ENCODE results near the gene CDK16. TPM values are rescaled to one million over a fixed set of nuclear protein-coding genes. Genes with fewer than 3 reads are reported as not detected.

CDK16 gene
- total RNA-seq, 2 experiments from 2014 or later: 48.7 to 54.2 TPM

DNA sequence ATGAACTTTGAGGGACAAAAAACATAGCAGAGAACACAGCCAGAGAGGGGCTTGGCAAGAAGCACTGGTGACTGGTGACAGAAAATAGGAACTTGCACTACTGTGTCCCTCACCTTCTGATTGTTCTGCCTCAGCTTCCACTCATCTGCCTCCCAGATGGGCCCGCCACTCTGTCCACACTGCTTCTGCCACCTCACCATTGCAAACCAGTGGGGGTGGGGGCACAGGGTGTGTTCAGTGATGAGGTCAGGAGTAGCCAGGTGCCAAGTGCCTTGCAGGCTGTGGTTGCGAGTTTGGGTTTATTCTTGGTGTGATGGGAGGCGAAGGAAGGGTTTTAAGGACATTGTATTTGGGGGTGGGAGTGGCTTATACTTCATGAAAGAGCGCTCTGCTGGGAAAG, 34.0 kb upstream of the CDK16 start:
- POLR2A ChIA-PET: no interaction called here
- CTCF ChIA-PET: no interaction called here

DNA sequence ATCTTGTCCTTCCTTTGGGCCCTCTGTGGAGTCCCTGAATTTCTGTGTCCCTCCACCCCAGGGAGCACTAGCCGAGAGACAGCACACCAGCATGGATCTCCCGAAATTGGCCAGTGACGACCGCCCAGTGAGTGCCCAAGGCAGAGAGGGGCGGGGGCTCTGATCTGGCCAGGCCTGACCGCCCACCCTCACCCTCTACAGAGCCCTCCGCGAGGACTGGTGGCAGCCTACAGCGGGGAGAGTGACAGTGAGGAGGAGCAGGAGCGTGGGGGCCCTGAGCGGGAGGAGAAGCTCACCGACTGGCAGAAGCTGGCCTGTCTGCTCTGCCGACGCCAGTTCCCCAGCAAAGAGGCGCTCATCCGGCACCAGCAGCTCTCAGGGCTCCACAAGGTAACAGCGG, 33.2 kb upstream of the CDK16 start:
- CTCF ChIA-PET: no interaction called here
- POLR2A ChIA-PET: interaction anchor here (0.5 kb wide), 1 partner anchor 27 kb away, joined by 6 read pairs; no protein-coding TSS in a partner anchor

DNA sequence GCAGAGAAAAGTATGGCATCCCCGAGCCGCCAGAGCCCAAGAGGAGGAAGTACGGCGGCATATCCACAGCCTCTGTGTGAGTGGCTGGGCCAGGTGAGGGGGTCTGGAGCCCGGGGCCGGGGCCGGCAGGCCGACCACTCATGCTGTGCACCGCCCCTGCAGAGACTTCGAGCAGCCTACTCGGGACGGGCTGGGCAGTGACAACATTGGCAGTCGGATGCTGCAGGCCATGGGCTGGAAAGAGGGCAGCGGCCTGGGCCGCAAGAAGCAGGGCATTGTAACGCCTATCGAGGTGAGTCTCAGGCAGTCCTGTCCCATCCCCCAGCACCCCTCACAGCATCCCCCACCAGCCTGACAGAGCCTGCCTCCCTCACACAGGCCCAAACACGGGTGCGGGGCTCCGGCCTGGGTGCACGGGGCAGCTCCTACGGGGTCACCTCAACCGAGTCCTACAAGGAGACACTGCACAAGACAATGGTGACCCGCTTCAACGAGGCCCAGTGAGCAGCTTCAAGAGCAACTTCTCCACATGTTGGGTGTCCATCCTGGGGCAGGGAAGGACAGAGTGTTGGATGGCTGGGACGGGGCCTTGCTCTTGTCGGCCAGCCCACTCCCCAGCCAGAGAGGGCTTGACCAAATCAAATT, 32.3 kb upstream of the CDK16 start:
- ChIA-PET POLR2A (interaction anchor here (0.5 kb wide), 1 partner anchor 28 kb away, joined by 6 read pairs; no protein-coding TSS in a partner anchor), CTCF (no interaction called here)

DNA sequence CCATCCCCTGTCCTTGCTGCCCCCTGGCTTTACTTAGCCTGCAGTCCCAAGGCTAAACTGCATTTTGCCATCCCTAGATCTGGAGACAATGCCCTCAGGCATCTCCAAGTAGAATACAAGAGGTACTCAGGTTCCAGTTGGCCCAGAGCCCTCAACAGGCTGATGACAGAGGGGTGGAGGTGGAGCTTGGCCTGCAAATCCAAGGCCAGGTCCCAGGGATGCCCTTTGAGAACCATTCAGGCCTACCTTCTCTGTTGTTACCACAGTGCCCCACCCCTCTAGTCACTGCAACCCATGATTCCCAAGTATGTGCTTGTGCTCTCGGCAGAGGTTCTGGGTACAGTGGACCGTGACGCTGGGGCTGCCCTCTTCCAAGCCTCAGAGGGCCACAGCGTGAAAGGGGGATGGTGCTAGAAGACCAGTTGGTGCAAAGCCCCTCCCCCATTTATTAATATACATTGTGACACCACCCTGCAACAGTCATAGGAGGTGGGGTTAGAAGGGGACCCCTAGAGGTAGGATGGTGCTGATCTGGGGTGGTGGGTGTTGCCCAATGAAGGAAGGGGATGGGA, 31.3 kb upstream of the CDK16 start:
- ChIA-PET POLR2A (no interaction called here), CTCF (no interaction called here)

DNA sequence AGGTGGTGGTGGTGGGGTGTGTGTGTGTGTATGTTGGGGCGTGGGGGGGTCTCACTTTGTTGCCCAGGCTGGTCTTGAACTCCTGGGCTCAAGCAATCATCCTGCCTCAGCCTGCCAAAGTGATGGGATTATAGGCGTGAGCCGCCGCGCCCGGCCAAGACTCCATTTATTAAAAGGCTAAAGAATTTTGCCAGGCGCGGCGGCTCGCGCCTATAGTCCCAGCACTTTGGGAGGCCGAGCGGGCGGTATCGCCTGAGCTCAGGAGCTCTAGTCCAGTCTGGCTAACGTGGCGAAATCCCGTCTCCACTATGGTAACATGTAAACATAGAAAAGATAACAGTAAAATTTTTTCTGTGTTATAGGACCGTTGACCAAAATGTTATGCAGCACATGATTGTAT, 28.6 kb upstream of the CDK16 start:
- CTCF ChIA-PET: interaction anchor here (1.4 kb wide), 1 partner anchor 45 kb away, joined by 5 read pairs; the partner anchor contains the start of genes NDUFB11 and RBM10
- POLR2A ChIA-PET: interaction anchor here (0.6 to 1.6 kb wide), 4 partner anchors 28 to 458 kb away, joined by 4 to 8 read pairs (median 4); partner anchors contain the start of genes NDUFB11 and RBM10

DNA sequence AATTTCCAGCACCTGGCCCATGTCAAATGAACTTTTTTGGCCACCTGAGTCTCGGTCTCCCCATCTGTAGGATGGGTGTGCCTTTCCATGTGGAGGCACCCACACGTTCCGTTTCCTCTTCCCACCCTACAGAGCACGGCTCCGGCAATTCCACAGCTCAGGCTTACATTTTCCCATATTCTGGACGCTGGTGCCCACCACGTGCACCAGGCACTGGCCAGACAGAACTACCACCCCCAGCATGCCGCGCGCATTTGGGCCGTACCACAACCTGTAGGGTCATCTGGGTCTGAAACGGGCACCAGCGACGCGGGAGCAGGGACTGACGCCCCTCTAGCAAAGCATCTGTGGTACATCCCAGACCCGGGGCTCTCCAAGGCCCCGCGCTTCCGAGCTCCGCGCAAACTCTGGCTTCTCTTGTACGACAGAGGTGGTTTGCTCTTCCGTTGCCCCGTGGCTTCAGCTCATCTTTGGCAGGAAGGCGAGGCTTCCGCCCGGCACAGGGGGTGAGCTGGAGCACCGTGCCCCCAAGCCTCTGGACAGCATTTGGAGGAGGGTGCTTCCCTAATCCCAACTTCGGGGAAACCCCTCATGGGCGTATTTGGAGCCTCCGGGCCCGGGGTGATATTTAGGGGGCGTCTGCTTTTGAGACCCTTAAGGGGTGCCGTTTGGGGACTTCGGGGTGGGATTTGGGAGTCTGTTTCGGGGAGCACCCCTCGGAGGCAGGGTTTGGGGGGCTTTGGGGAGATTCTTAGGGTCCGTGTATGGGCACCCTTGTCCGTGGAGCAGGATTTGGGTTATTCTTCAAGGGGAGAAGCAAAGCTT, 27.8 kb upstream of the CDK16 start:
- CTCF ChIA-PET: interaction anchor here (1.3 to 1.4 kb wide), 2 partner anchors 27 to 46 kb away, joined by 4 to 5 read pairs; partner anchors contain the start of genes NDUFB11 and RBM10
- POLR2A ChIA-PET: interaction anchor here (0.5 to 1.6 kb wide), 7 partner anchors 27 to 457 kb away, joined by 3 to 8 read pairs (median 4); partner anchors contain the start of genes NDUFB11, RBM10 and USP11

DNA sequence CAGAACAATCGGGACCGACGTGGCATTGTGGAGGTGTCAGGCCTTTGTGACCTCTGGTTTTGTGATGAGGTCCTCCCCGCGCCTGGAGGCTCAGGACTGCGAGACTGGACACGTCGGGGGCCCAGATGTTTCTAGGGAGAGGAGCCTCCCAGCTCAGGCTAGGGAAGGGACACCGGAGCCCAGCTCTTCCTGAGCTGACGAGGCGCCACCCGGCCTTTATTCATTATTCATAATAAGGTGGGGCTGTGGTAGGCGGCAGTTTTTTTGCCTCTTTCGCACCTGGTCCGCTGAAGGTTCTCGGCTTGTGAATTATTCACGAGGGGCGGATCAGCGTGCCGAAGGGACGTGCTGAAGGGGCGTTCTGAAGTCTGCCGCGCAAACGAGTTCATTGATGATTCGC, 27.1 kb upstream of the CDK16 start:
- ChIA-PET POLR2A (interaction anchor here (0.6 to 1.6 kb wide), 4 partner anchors 26 to 61 kb away, joined by 3 to 8 read pairs (median 5); partner anchors contain the start of genes NDUFB11, RBM10 and USP11), CTCF (interaction anchor here (1.3 kb wide), 1 partner anchor 26 kb away, joined by 4 read pairs; no protein-coding TSS in a partner anchor)

DNA sequence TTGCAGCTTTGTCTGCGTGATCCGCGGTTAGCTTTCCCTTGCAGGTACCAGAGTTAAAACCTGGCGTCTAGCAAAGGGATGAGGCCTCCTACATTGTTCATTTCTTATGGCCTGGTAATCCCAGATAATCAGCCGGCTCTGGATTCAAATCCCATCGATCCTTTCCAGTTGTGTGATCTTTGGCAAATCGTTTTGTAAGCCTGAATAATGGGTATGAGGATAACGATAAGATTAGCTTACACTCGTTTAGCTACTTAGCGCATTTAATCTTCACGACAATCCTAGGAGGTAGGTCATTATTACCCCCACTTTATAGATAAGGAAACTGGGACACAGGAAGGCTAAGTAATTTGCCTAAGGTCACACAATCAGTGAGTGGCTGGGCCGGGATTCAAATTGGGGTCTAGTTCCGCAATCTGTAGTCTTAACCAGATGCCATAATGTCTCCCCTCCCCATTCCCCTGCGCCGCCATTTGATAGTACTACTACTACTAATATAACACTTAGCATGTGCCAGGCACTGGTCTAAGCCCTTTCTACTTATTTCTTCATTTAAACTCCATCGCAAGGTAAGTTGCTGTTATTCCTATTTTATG, 26.6 kb upstream of the CDK16 start:
- POLR2A ChIA-PET: interaction anchor here (1.6 kb wide), 1 partner anchor 41 kb away, joined by 3 read pairs; the partner anchor contains the start of gene USP11
- CTCF ChIA-PET: interaction anchor here (1.3 to 1.5 kb wide), 2 partner anchors 26 to 193 kb away, joined by 3 to 4 read pairs; no protein-coding TSS in a partner anchor

DNA sequence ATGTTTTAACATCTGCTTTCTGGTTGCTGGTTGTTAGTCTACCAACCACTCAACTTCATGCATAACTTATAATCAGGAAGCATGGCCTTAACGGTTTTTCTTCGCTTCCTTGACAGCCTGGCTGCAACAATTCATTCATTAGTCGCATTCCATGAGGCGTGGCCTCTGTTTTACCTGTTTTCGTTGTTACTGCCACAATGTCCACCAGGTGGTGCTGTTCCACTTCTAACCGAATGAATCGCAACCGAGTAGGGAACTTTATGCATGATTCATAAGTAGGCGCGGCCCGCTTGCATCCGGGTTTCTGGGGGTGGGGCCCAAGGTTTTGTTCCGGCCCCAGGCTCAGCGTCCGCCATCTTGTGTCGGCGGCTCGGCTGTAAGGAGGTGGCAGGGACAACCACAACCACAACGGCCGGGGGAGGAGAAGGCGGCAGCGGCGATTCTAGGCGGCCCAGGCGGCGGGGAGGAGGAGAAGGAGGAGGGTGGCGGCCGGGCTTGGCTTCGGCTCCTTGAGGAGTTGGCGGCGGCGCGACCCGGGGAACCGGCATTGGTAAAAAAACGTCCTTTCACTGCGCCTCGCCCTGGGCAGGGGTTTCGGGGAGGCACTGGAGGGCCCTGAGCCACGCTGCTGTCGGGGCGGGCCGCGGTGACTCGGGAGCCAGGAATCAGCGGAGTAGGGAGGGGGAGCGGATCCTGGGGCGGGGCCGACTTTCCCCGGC, 24.8 kb upstream of the CDK16 start, which contains the start of gene UBA1:
Gene UBA1 (plus strand): TSS at position 355 of the 719 bp plus-strand sequence. CDS start 4,974 bp downstream, outside the sequence.
- POLR2A ChIA-PET: no interaction called here

DNA sequence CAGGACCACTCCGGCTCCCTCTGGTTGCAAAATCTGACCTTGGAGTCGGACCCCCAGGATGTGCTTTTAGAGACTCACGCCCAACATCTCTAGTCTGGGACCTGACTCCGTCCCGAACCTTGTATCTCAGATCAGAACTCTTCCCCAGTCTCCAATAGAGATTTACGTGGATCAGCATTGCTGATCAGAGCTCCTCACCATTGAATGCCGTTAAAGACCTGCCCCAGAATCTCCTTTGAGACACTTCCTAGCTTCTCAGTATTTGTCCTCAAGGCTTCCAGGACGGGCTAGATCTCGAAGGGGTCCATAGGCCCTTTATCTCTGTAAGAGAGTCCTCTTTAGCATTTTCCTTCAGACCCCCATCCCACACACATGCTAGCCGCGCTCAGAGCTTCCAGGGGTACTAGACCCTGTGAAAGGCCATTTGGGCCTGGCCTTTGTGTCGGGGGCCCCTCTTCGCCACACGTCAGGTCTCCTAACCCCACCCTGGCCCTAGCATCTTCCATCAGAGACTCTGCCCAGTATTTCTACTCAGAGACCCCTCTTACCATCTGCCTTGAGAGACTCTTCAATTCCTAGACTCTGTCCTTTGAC, 24.2 kb upstream of the CDK16 start:
- POLR2A ChIA-PET: no interaction called here
- CTCF ChIA-PET: interaction anchor here (0.7 kb wide), 1 partner anchor 49 kb away, joined by 3 read pairs; the partner anchor contains the start of genes NDUFB11 and RBM10

More for the DNA sequence above, 24.8 kb upstream of the CDK16 start, which contains the start of gene UBA1:
- CTCF ChIA-PET: interaction anchor here (1.5 kb wide), 1 partner anchor 191 kb away, joined by 3 read pairs; no protein-coding TSS in a partner anchor

DNA sequence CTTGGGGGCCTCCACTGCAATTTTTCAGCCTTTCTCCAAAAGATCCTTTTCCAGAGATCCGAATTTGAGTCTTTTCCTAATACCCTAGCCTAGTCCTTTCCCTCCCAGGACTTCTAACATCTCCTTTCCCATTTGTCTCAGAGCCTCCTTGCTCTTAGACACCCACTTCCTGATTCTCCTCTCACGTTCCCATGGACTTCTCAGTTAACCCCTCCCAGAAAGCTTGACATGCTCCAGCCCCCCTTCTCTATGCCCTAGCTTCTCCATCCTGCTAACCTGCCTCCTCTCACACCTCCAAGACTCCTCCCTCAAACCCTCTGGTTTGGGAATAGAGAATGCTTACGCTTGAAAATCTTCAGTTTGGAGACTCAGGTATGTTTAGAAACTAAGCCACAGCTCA, 22.4 kb upstream of the CDK16 start:
- ChIA-PET POLR2A (no interaction called here), CTCF (no interaction called here)

DNA sequence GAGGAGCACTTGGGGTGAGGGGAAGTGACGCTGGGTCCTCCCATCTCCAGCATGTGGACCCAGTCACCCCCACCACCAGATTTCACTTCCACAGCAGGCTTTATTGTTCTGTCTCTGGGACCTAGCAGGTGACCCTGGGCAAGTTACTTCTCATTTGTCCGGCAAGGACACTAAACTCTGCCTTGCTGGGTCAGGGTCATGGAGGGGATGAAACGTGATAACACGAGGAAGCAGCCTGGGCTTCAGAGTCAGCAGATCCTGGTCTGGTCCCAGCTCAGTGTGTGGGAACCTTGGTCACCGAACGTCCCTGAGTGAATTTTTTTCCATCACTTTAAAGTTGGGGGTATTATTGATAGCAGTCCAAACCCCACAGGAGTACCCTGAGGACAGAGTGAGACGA, 21.0 kb upstream of the CDK16 start:
- CTCF ChIA-PET: interaction anchor here (0.6 kb wide), 1 partner anchor 54 kb away, joined by 3 read pairs; no protein-coding TSS in a partner anchor

DNA sequence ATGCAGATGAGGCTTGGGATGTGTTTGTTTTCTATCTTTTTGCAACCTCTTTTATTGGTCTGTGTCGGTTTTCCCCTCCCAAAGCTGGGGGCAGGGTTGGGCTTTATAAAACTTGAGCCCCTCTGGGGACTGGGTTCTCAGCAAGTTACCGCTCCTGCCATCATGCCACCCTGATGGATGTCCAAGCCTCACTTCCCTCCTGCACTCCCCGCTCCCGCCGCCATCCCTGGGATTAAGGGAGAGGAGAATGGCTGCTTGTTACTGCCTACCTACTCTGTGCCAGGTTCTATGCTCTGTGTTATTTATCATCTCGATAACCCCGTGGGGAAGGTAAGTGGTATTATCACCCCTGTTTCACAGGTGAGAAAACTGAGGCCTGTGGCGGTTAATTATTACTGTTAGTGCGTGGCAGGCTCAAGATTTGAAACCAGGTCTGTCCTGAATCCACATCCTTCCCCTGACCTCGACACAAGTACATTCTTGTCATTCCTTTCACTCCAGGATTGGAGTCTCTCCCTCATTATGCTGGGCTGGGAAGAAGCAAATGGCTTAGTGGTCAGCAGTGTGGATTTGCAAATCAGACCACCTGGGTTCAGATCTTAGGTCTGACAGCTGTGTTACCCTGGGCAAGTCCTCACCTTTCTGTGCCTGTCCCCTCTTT, 20.3 kb upstream of the CDK16 start:
- ChIA-PET CTCF (no interaction called here), POLR2A (no interaction called here)

More for the DNA sequence above, 21.0 kb upstream of the CDK16 start:
- POLR2A ChIA-PET: no interaction called here

DNA sequence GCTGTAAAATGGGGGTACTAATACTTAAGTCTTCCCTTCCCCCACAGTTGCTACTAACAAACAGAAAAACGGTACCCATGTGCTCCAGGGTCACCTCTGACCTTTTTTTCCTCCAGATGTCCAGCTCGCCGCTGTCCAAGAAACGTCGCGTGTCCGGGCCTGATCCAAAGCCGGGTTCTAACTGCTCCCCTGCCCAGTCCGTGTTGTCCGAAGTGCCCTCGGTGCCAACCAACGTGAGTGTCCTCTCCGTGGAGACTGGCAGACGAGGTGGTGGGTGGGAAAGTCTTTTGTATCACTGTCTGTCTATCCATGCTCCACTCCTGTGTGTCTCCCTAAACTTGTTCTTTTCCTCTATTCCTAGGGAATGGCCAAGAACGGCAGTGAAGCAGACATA, 19.8 kb upstream of the CDK16 start:
- ChIA-PET CTCF (no interaction called here), POLR2A (no interaction called here)

DNA sequence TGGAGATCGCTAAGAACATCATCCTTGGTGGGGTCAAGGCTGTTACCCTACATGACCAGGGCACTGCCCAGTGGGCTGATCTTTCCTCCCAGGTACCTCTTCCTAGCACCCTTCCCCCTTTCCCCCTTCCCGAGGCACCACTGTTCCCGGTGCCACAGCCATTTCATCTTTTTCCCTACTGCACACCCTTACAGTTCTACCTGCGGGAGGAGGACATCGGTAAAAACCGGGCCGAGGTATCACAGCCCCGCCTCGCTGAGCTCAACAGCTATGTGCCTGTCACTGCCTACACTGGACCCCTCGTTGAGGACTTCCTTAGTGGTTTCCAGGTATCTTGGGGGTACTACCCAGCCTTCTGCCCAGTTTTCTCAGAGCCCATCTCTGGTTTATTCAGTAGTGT, 19.2 kb upstream of the CDK16 start:
- POLR2A ChIA-PET: no interaction called here
- CTCF ChIA-PET: no interaction called here

DNA sequence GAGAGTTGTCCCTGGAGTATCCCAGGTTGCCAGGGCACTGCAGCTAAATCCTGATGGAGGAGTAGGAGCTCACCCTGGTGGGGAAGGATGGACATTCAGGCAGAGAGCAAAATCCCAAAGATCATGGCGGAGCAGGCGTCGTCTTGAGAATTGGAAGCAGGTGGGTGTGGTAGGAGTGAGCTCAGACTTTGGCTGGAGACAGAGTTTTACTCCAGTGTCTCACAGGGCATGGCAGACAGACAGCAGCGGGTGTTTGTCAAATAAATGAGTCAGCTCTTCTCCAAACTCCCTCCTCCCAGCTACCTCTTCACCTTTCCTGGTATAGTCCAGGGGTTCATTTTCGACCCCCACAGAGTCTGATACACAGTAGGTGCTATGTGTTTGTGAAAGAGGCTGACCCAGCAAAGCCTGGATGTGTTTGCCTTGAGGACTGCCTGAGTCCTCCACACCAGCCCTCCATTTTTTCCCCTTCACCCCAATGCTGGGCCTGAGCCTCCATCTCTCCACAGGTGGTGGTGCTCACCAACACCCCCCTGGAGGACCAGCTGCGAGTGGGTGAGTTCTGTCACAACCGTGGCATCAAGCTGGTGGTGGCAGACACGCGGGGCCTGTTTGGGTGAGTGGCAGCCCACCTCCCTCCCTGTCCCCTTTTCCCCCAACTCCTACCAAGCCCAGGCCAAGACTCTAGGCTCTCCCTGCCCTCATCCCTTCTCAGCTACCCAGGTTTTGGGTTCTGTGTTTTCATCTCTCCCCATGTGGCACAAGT, 17.9 kb upstream of the CDK16 start:
- CTCF ChIA-PET: no interaction called here
- POLR2A ChIA-PET: no interaction called here

DNA sequence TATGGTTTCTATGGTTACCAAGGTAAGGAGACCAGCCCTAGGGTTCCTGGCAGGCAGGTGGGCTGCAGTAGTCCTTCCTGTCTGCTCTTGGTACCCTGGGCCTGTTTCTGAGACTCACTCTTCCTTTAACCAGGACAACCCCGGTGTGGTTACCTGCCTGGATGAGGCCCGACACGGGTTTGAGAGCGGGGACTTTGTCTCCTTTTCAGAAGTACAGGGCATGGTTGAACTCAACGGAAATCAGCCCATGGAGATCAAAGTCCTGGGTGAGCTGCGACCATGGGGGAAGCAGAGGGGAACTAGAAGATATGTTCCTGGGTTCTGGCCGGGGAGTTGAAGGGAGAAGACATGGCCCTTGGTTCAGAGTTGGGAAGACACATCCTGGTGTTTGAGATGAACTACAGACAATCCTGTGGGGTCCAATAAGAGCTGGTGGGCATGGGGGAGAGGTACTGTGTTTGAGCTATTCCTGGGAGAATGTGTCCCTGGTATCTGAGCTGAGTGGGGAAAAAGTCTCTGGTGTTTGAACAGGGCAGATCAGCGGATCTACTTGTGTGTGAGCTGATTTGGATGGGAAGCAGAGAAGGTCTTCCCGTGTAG, 17.0 kb upstream of the CDK16 start:
- ChIA-PET POLR2A (no interaction called here), CTCF (no interaction called here)
